Mucosa of rectum (tissue), 2 donors: ENCODE results near the gene CTIF.

Source experiments
- H3K27ac ChIP-seq, 2 donors: one replicate each; pipeline ENCODE4 v1.7.0; 2013; ENCODE audit warnings: inconsistent platforms in 2 of 2, low read depth in 2 of 2, low read length in 2 of 2
- H3K27me3 ChIP-seq, 2 donors: one replicate each; pipeline ENCODE4 v1.7.0; 2013; ENCODE audit warnings: low read length in 2 of 2; ENCODE audit not compliant: control insufficient read depth in 2 of 2, insufficient read depth in 2 of 2
- H3K36me3 ChIP-seq, 2 donors: one replicate each; pipeline ENCODE4 v1.7.0; 2013; ENCODE audit warnings: low read length in 2 of 2; ENCODE audit not compliant: control insufficient read depth in 2 of 2, insufficient read depth in 2 of 2
- H3K4me1 ChIP-seq, 2 donors: one replicate each; pipeline ENCODE4 v1.7.0; 2013; ENCODE audit warnings: low read length in 2 of 2, mild to moderate bottlenecking in 1 of 2; ENCODE audit not compliant: control insufficient read depth in 2 of 2, insufficient read depth in 2 of 2
- H3K4me3 ChIP-seq, 2 donors: one replicate each; pipeline ENCODE4 v1.7.0; 2013; ENCODE audit warnings: low read length in 2 of 2
- H3K9ac ChIP-seq, 2 donors: one replicate each; pipeline ENCODE4 v1.7.0; 2013; ENCODE audit warnings: low read length in 2 of 2, low read depth in 1 of 2, mild to moderate bottlenecking in 1 of 2
- H3K9me3 ChIP-seq, 2 donors: one replicate each; pipeline ENCODE4 v1.7.0; 2013; ENCODE audit warnings: low read length in 2 of 2; ENCODE audit not compliant: control insufficient read depth in 2 of 2
- donor health status: healthy.
- donor health status: Normal muscosa, but diverticular disease.

Gene CTIF

GRCh38 chr18:48875314-48875941 lies 336.6 kb downstream of the CTIF start:
- Histone ChIP-seq H3K9me3 (no peaks in the 10 kb centered on the region), H3K9ac (no peak overlapping the region), H3K4me1 (no peaks in the 10 kb centered on the region), H3K36me3 (no peaks in the 10 kb centered on the region), H3K27me3 (no peaks in the 10 kb centered on the region), H3K4me3 (no peak overlapping the region), H3K27ac (no peak overlapping the region)

- Histone ChIP-seq H3K4me1 (no peaks in the 10 kb centered on the region), H3K36me3 (no peaks in the 10 kb centered on the region), H3K9ac (no peak overlapping the region), H3K27ac (no peak overlapping the region), H3K9me3 (no peaks in the 10 kb centered on the region), H3K27me3 (no peaks in the 10 kb centered on the region), H3K4me3 (no peak overlapping the region)
Measured at GRCh38 chr18:48875942-48876511, 337.2 kb downstream of the CTIF start.

DNA sequence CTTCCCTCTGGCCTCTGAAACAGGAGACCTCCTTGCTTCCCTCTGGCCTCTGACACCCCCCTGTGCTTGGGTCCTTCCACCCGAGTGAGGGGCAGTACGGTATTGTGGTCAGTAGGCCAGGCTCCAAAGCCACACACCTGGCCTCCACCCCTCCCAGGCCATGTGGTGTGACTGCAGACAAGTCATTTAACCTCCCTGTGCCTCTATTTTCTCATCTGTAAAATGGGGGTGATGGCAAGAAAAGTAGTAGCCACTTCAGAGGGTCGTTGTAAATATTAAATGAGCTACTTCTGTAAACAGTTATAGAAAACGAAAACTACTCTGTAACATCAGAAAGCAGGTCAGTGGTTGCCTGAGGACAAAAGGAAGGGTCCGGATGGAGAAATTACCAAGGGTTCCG lies 337.8 kb downstream of the CTIF start:
- no peaks in the 10 kb centered on the region for H3K27me3 ChIP-seq
- H3K9me3 ChIP-seq: no peaks in the 10 kb centered on the region
- no peaks in the 10 kb centered on the region for H3K4me1 ChIP-seq
- H3K4me3 ChIP-seq: no peak overlapping the region
- H3K36me3 ChIP-seq: no peaks in the 10 kb centered on the region
- no peak overlapping the region for H3K27ac ChIP-seq
- H3K9ac ChIP-seq: no peak overlapping the region

DNA sequence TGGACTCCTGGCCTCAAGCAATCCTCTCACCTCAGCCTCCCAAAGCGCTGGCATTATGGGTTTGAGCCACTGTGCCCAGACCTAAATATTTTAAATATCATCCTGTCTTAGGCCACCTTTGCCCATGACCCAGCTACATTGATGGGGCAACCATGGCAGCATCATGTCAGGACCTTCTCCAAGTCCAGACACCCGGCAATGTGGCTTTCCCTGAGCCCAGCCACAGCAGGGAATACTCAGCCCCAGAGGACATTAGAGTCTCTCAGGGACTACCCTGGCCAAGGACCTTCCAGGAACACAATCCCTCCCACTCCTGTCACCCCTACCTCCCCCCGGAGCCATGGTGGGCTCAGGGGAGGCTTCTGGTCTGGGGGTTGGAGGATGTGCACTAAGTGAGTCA lies 339.1 kb downstream of the CTIF start:
- H3K9ac ChIP-seq: no peak overlapping the region

DNA sequence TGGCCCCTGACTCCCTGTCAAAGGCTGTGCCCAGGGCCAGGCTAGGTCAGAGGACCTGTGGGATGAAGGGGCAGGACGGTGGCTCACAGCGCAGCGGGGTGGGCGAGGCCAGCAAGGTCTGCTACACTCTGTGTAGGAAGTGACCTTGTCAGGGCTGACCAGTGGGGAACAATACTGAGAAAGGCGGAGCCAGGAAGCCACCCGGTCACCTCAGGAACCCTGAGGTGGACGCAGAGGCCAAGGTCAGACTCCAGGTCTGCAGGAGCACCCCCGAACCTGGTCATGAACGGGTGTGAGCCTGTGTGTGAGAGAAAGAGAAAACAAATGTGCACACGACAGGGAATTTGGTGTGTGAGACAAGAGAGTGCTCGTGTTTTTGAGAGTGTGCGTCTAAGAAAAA lies 339.6 kb downstream of the CTIF start:
- no peak overlapping the region for H3K4me3 ChIP-seq
- H3K36me3 ChIP-seq: no peaks in the 10 kb centered on the region
- no peaks in the 10 kb centered on the region for H3K4me1 ChIP-seq
- H3K9me3 ChIP-seq: no peaks in the 10 kb centered on the region
- no peak overlapping the region for H3K9ac ChIP-seq
- H3K27me3 ChIP-seq: no peaks in the 10 kb centered on the region
- H3K27ac ChIP-seq: no peak overlapping the region

More for the DNA sequence above, 339.1 kb downstream of the CTIF start:
- Histone ChIP-seq H3K27me3 (no peaks in the 10 kb centered on the region), H3K4me1 (no peaks in the 10 kb centered on the region), H3K4me3 (no peak overlapping the region), H3K9me3 (no peaks in the 10 kb centered on the region), H3K27ac (no peak overlapping the region), H3K36me3 (no peaks in the 10 kb centered on the region)

DNA sequence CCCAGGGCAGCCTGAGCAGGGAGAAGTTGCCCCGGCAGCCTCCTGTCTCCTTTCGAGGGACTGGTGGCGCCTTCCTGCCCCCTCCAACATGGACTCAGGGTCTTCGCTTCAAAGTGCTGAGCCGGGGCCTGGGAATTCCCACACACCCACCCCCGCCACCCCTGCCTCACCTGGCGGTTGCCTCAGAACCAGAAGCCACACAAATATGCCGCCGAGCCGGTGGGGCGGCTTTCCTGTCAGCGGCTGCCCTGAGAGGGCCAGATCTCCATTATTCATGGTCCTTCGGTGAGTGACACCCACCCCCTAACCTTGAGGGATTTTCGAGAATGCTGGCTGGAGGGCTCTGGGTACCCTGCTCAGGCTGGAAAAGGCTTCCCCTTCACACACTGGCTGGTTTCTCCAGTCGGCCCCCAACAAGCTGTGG lies 340.2 kb downstream of the CTIF start:
- H3K9me3 ChIP-seq: no peaks in the 10 kb centered on the region
- H3K4me1 ChIP-seq: no peaks in the 10 kb centered on the region
- no peaks in the 10 kb centered on the region for H3K36me3 ChIP-seq
- H3K4me3 ChIP-seq: no peak overlapping the region
- H3K9ac ChIP-seq: no peak overlapping the region
- no peaks in the 10 kb centered on the region for H3K27me3 ChIP-seq
- H3K27ac ChIP-seq: no peak overlapping the region

GRCh38 chr18:48880931-48881330 lies 342.1 kb downstream of the CTIF start:
- H3K27me3 ChIP-seq: no peaks in the 10 kb centered on the region
- no peaks in the 10 kb centered on the region for H3K4me1 ChIP-seq
- H3K36me3 ChIP-seq: no peaks in the 10 kb centered on the region
- H3K4me3 ChIP-seq: no peak overlapping the region
- H3K9ac ChIP-seq: no peak overlapping the region
- no peak overlapping the region for H3K27ac ChIP-seq
- H3K9me3 ChIP-seq: no peaks in the 10 kb centered on the region

DNA sequence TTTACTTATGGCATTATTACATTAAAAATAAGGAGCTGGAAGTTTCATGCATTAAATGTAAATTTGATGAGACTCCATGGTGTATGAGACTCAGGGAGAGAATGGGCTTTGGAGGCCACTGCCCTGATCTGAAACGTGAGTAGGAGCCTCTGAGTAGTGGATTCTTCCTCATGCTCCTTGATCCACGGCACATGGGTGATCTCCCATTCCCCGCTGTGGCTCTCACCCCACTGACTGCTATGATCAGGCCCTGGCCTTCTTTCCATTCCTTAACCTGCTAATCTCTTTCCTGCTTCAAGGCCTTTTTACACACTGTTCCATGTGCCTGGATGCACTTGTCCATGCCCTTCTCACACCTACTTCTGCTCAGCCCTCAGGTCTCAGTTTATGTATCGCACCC lies 343.5 kb downstream of the CTIF start:
- H3K36me3 ChIP-seq: no peaks in the 10 kb centered on the region
- H3K4me1 ChIP-seq: no peaks in the 10 kb centered on the region
- no peaks in the 10 kb centered on the region for H3K9me3 ChIP-seq
- H3K9ac ChIP-seq: no peak overlapping the region
- no peak overlapping the region for H3K4me3 ChIP-seq
- no peak overlapping the region for H3K27ac ChIP-seq
- H3K27me3 ChIP-seq: no peaks in the 10 kb centered on the region

DNA sequence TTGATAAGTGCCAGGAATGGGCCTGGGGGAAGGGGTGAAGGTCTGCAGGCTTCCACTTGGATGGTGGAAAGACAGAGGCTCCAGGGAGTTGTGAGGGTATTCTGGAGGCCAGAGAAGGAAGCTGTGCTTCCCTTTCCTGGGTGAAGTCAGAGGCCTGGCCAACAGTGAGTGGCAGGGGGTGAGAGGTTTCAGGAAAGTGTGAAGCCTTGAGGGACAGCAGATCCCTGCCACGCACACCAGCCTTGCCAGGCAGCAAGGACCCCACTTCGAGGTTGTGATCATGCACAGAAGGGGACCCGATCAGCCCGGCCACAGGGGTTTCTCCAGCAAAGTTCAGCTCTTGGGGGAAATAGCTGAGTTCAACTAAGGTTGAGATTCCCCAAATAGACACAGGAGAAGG lies 345.5 kb downstream of the CTIF start:
- H3K4me1 ChIP-seq: no peaks in the 10 kb centered on the region
- no peaks in the 10 kb centered on the region for H3K27me3 ChIP-seq
- no peak overlapping the region for H3K4me3 ChIP-seq
- no peaks in the 10 kb centered on the region for H3K9me3 ChIP-seq
- H3K9ac ChIP-seq: no peak overlapping the region
- H3K27ac ChIP-seq: no peak overlapping the region
- no peaks in the 10 kb centered on the region for H3K36me3 ChIP-seq

DNA sequence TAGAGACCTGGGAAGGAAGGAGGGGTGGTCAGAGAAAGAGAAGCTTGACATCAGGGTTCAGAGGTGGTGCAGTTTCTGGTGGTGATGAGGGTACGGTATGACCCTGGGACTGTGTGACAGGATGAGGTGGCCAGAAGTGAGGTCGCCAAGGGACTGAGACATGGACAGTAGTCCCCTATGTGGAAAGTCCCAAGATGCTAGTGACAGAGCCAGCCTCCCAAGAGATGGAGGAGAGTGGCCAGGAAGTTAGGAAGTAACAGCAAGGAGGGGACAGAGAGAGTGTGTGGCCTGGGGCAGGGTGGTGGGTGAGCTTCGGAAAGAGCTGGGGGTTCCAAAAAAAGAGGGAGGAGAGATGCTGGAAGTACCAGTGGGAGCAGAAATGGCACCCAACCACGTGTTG lies 345.9 kb downstream of the CTIF start:
- H3K27ac ChIP-seq: no peak overlapping the region
- H3K36me3 ChIP-seq: no peaks in the 10 kb centered on the region
- no peak overlapping the region for H3K9ac ChIP-seq
- no peaks in the 10 kb centered on the region for H3K9me3 ChIP-seq
- H3K4me3 ChIP-seq: no peak overlapping the region
- H3K4me1 ChIP-seq: no peaks in the 10 kb centered on the region
- no peaks in the 10 kb centered on the region for H3K27me3 ChIP-seq
